HG03521 (cell line): ENCODE data around the gene RNASE12.
"Not testable (repeated sequence)": the region's sequence is repeated elsewhere in the genome, so short reads cannot be mapped to it uniquely, and the experiment has no call there.

Source experiments
- ATAC-seq: cut with Tn5 transposase; IDR thresholded peaks from one replicate; pipeline ENCODE4 v1.9.1; 2021; ENCODE audit warnings: mild to moderate bottlenecking, moderate library complexity; ENCODE audit not compliant: unreplicated experiment

RNASE12 gene

GRCh38 chr14:20583142-20583541 lies 8.0 kb downstream of the RNASE12 start:
- ATAC-seq = no peak

- no peak for ATAC-seq
These were observed 10.9 kb downstream of the RNASE12 start for GRCh38 chr14:20580242-20580641.

GRCh38 chr14:20578784-20579502 lies 12.2 kb downstream of the RNASE12 start:
- ATAC-seq = no peak

- no peak for ATAC-seq
These were observed 12.9 kb downstream of the RNASE12 start for GRCh38 chr14:20578325-20578724.

GRCh38 chr14:20572382-20572990 lies 18.7 kb downstream of the RNASE12 start:
- ATAC-seq = not testable (repeated sequence)

GRCh38 chr14:20570720-20571119 lies 20.5 kb downstream of the RNASE12 start:
- ATAC-seq = not testable (repeated sequence)

- ATAC-seq = not testable (repeated sequence)
These were observed 21.3 kb downstream of the RNASE12 start for GRCh38 chr14:20569865-20570264.

- ATAC-seq = no peak
These were observed 22.1 kb downstream of the RNASE12 start for GRCh38 chr14:20569066-20569465.

GRCh38 chr14:20568393-20568792 lies 22.8 kb downstream of the RNASE12 start:
- no peak for ATAC-seq

GRCh38 chr14:20567199-20567598 lies 24.0 kb downstream of the RNASE12 start:
- ATAC-seq = not testable (repeated sequence)

GRCh38 chr14:20564501-20564997 lies 26.6 kb downstream of the RNASE12 start:
- no peak for ATAC-seq

GRCh38 chr14:20563971-20564370 lies 27.2 kb downstream of the RNASE12 start:
- ATAC-seq = no peak

GRCh38 chr14:20560961-20561360 lies 30.2 kb downstream of the RNASE12 start, which contains the start of gene RNASE9:
Gene RNASE9 (minus strand): TSS chr14:20561047.
- no peak for ATAC-seq

GRCh38 chr14:20559461-20559904 lies 31.7 kb downstream of the RNASE12 start:
- no peak for ATAC-seq

GRCh38 chr14:20557212-20557542 lies 34.0 kb downstream of the RNASE12 start:
- ATAC-seq = no peak

- no peak for ATAC-seq
These were observed 34.5 kb downstream of the RNASE12 start for GRCh38 chr14:20556500-20557211.

- ATAC-seq = no peak
These were observed 35.3 kb downstream of the RNASE12 start for GRCh38 chr14:20555845-20556244.

GRCh38 chr14:20553024-20553423 lies 38.2 kb downstream of the RNASE12 start:
- ATAC-seq = no peak

- ATAC-seq = no peak
These were observed 39.6 kb downstream of the RNASE12 start for GRCh38 chr14:20551606-20552005.

GRCh38 chr14:20550926-20551325 lies 40.2 kb downstream of the RNASE12 start:
- ATAC-seq = no peak

GRCh38 chr14:20548414-20549158 lies 42.6 kb downstream of the RNASE12 start:
- ATAC-seq = no peak
